ENCODE data around the gene RAB42.
"Not testable (repeated sequence)": the region's sequence is repeated elsewhere in the genome, so short reads cannot be mapped to it uniquely, and the experiment has no call there.

RAB42 gene

DNA sequence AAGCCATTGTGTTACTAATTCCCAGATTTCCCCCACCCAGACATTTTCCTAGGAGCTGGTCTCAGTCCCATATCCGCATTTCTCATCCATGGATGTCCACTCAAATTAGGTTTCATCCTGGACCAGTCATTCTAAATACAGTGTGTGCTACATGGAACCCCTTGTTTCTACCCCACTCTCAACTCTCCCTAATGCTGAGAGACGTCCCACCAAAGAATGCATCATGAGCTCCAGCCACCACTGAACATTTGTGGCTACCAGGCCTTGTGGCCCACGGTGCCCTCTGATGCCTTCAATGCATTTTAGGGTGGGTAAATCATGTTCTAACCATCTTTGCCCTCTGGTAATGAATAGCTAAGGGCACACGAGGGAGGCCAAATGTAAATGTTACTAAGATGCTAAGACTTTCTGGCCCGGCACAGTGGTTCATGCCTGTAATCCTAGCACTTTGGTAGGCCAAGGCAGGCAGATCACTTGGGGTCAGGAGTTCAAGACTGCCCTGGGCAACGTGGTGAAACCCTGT, 13.3 kb upstream of the RAB42 start:
- H3K9me3 Mint-ChIP-seq = no peaks in the 10 kb centered on the region
- H3K27me3 Mint-ChIP-seq = no peaks in the 10 kb centered on the region
- H3K4me3 Mint-ChIP-seq = peak overlapping the region; percentile 98
- peaks cover 26% of the 10 kb centered on the region for H3K4me1 Mint-ChIP-seq
- peaks cover 25% of the 10 kb centered on the region for H3K36me3 Mint-ChIP-seq
- H3K27ac Mint-ChIP-seq = peak overlapping the region; percentile 87

GRCh38 chr1:28579401-28579800, 12.7 kb upstream of the RAB42 start:
- Mint-ChIP-seq H3K4me1 (peaks cover 26% of the 10 kb centered on the region), H3K27ac (peak overlapping the region; percentile 97), H3K27me3 (no peaks in the 10 kb centered on the region), H3K4me3 (peak overlapping the region; percentile 98), H3K36me3 (peaks cover 25% of the 10 kb centered on the region), H3K9me3 (no peaks in the 10 kb centered on the region)

GRCh38 chr1:28580722-28581530, 11.1 kb upstream of the RAB42 start:
- H3K27ac Mint-ChIP-seq = peak overlapping the region; percentile 97
- H3K36me3 Mint-ChIP-seq = peaks cover 25% of the 10 kb centered on the region
- H3K9me3 Mint-ChIP-seq = no peaks in the 10 kb centered on the region
- H3K4me1 Mint-ChIP-seq = peaks cover 26% of the 10 kb centered on the region
- no peaks in the 10 kb centered on the region for H3K27me3 Mint-ChIP-seq
- peak overlapping the region; percentile 98 for H3K4me3 Mint-ChIP-seq

DNA sequence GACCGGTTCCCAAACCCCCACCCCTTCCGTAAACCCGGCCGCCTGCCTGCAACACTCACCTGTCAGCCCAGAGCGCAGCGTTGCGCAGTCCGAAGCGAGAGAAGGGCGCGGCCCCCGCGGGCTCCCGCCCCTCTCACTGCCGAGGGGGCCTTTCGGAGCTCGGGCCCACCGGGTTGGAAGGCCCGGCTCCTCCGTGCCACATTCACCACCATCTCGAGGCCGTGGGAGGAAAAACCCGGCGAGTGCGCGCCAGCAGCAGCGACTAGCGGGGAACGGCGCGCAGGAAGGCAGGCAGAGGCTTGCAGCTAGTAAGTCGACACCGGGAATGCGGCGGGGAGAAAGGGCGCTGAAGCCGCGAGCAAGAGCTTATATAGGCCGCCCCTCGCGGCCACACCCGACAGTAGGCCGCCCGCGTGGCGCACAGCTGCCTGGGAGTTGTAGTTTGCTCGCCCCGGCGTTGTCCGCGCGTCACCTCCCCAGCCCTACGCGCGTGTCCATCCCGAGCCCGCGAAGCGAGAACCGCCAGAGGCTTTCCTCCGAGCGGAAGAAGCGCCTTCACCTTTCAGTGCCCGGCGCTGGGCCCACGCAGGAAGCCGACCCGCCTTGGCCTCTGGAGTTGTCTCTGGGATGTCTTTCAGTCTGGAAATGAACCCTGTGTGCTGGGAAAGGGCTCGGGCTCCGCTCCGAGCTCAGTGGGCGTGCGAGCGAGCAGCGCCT, 10.4 kb upstream of the RAB42 start:
- H3K27me3 Mint-ChIP-seq = no peaks in the 10 kb centered on the region
- peaks cover 26% of the 10 kb centered on the region for H3K4me1 Mint-ChIP-seq
- H3K4me3 Mint-ChIP-seq = peak overlapping the region; percentile 98
- peak overlapping the region; percentile 97 for H3K27ac Mint-ChIP-seq
- H3K9me3 Mint-ChIP-seq = no peaks in the 10 kb centered on the region
- H3K36me3 Mint-ChIP-seq = peaks cover 25% of the 10 kb centered on the region

DNA sequence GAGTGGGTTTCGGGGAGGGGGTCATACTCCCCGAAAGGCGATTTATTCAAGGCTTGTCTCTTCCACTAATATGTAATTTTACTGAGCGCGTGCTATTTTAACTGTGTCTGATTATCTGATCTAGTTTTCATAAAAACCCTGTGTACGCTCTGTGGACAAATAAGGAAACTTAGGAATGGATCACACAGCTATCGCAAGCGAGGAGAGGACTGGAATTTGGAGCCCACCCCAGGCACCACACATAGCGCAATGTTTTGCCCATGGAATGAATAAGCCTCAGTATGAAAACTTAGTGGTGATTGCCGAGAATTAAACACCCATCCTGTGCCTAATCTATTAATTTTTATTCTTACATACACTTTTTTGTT, 9.8 kb upstream of the RAB42 start:
- peak overlapping the region; percentile 97 for H3K27ac Mint-ChIP-seq
- peaks cover 26% of the 10 kb centered on the region for H3K4me1 Mint-ChIP-seq
- H3K9me3 Mint-ChIP-seq = no peaks in the 10 kb centered on the region
- peak overlapping the region; percentile 98 for H3K4me3 Mint-ChIP-seq
- H3K36me3 Mint-ChIP-seq = peaks cover 25% of the 10 kb centered on the region
- H3K27me3 Mint-ChIP-seq = no peaks in the 10 kb centered on the region

DNA sequence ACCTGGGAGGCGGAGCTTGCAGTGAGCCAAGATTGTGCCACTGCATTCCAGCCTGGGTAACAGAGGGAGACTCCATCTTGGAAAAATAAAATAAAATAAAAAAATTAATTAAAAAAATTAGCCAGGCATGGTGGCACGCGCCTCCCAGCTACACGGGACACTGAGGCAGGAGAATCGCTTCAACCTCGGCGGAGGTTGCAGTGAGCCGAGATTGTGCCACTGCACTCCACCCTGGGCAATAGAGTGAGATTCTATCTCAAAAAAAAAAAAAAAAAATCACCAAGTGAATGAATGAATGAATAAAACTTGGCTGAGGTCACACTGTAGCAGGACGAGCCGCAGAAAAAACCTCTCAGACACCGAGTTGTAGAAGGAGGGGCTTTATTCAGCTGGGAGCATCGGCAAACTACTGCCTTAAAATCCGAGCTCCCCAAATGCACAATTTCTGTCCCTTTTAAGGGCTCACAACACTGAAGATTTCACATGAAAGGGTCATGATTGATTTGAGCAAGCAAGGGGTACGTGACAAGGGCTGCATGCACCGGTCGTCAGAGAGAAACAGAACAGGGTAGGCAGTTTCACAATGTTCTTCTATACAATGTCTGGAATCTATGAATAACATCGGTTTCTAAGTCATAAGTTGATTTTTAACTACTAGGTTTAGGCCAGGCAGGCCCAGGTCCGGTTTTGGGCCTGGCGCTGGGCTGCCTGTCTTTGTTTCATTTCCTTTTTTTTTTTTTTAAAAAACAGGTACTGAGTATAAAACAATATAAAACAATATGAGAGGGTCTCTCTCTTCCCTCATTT, 5.3 kb upstream of the RAB42 start:
- H3K27ac Mint-ChIP-seq, H3K4me3 Mint-ChIP-seq: not testable (repeated sequence)

GRCh38 chr1:28592321-28593071, 431 bp downstream of the RAB42 start:
- peaks cover 4% of the 10 kb centered on the region for H3K4me1 Mint-ChIP-seq
- peaks cover 2% of the 10 kb centered on the region for H3K27me3 Mint-ChIP-seq
- H3K27ac Mint-ChIP-seq = no peak overlapping the region
- peak overlapping the region; percentile 80 for H3K4me3 Mint-ChIP-seq
- peaks cover 1% of the 10 kb centered on the region for H3K36me3 Mint-ChIP-seq
- no peaks in the 10 kb centered on the region for H3K9me3 Mint-ChIP-seq

More for the DNA sequence above, 5.3 kb upstream of the RAB42 start:
- H3K4me1 Mint-ChIP-seq, H3K36me3 Mint-ChIP-seq, H3K27me3 Mint-ChIP-seq, H3K9me3 Mint-ChIP-seq: not testable (repeated sequence)

DNA sequence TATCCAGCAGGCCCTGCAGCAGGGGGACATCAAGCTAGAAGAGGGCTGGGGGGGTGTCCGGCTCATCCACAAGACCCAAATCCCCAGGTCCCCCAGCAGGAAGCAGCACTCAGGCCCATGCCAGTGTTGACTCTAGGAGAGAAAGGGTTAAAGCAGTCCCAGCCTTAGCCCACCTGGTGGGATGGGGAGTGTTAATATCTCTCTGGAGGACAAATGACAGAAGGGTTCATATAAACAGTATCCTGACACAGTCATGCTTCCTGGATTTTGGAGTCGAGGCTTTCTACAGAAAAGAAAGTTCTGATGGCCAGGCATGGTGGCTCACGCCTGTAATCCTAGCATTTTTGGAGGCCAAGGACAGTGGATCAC, 1.9 kb downstream of the RAB42 start:
- not testable (repeated sequence) for H3K4me1 Mint-ChIP-seq, H3K27ac Mint-ChIP-seq, H3K4me3 Mint-ChIP-seq, H3K9me3 Mint-ChIP-seq, H3K27me3 Mint-ChIP-seq, H3K36me3 Mint-ChIP-seq

DNA sequence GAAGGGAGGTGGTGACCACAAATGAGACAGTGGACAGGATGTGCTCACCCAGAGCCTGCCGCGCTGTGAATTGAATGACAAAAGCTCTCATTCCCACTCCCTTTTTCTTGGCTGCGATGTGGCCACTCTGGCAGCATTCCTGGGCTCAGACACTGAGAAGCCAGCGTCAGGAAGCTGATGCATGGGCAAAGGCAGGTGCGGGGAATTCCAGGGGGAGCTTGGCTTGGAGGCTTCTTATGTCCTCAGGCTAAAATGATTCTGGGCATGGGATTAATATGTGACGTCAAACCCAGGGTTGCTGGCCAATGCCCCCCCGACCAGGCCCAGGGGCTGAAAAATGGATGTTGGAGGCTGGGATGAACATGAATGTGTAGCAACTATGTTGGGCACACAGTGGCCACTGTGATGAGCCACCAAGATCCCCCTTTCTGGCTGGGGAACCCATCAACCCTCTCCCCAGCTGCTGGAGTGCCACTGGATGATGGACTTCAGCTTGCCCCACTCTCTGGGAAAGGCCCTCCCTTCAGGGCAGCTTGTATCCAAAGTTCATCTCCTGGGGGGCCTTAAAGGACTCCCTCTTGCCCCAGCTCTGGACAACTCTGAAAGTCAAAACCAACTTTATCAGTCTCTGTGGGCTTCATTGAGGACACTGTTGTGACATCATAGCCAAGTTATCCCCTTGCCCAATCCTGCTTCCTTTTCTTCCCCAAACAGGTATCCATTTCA, 2.8 kb downstream of the RAB42 start:
- H3K36me3 Mint-ChIP-seq, H3K4me1 Mint-ChIP-seq, H3K27ac Mint-ChIP-seq, H3K9me3 Mint-ChIP-seq, H3K4me3 Mint-ChIP-seq, H3K27me3 Mint-ChIP-seq: not testable (repeated sequence)

GRCh38 chr1:28595412-28596191, 3.5 kb downstream of the RAB42 start:
- no peak overlapping the region for H3K27ac Mint-ChIP-seq
- H3K9me3 Mint-ChIP-seq = no peaks in the 10 kb centered on the region
- peaks cover 2% of the 10 kb centered on the region for H3K27me3 Mint-ChIP-seq
- peaks cover 1% of the 10 kb centered on the region for H3K36me3 Mint-ChIP-seq
- peaks cover 4% of the 10 kb centered on the region for H3K4me1 Mint-ChIP-seq
- no peak overlapping the region for H3K4me3 Mint-ChIP-seq

DNA sequence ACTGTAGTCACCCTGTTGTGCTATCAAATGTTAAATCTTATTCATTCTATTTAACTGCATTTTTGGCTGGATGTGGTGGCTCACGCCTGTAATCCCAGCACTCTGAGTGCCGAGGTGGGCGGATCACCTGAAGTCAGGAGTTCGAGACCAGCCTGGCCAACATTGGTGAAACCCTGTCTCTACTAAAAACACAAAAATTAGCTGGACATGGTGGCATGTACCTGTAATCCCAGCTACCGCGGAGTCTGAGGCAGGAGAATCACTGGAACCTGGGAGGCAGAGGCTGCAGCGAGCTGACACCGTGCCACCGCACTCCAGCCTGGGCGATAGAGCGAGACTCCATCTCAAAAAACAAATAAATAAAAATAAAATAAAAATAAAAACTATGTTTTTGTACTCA, 4.2 kb downstream of the RAB42 start:
- H3K4me3 Mint-ChIP-seq, H3K9me3 Mint-ChIP-seq, H3K27me3 Mint-ChIP-seq, H3K36me3 Mint-ChIP-seq, H3K4me1 Mint-ChIP-seq, H3K27ac Mint-ChIP-seq: not testable (repeated sequence)

- Mint-ChIP-seq H3K9me3 (no peaks in the 10 kb centered on the region), H3K36me3 (peaks cover 6% of the 10 kb centered on the region), H3K27me3 (no peaks in the 10 kb centered on the region), H3K27ac (no peak overlapping the region), H3K4me1 (no peaks in the 10 kb centered on the region), H3K4me3 (no peak overlapping the region)
Observed at GRCh38 chr1:28601696-28602095, 9.6 kb downstream of the RAB42 start.

- H3K4me1 Mint-ChIP-seq = no peaks in the 10 kb centered on the region
- no peak overlapping the region for H3K4me3 Mint-ChIP-seq
- peaks cover 6% of the 10 kb centered on the region for H3K36me3 Mint-ChIP-seq
- no peaks in the 10 kb centered on the region for H3K9me3 Mint-ChIP-seq
- H3K27ac Mint-ChIP-seq = no peak overlapping the region
- no peaks in the 10 kb centered on the region for H3K27me3 Mint-ChIP-seq
Observed at GRCh38 chr1:28602536-28603439, 10.7 kb downstream of the RAB42 start.
